SIG-M5 (cell line): Measurements from ENCODE around the gene RTN1.

ENCODE experiments used
- DNase-seq: peaks from one replicate; lab custom pipeline; 2025; lab: John Stamatoyannopoulos, UW

RTN1 gene

GRCh38 chr14:59629444-59630287 lies 240.9 kb downstream of the RTN1 start:
- DNase-seq = no peak

GRCh38 chr14:59627011-59627520 lies 243.5 kb downstream of the RTN1 start:
- DNase-seq = no peak

GRCh38 chr14:59622631-59623030 lies 247.9 kb downstream of the RTN1 start:
- DNase-seq = no peak

- no peak for DNase-seq
Observed at GRCh38 chr14:59619061-59619460, 251.5 kb downstream of the RTN1 start.

GRCh38 chr14:59601056-59601455 lies 269.5 kb downstream of the RTN1 start:
- no peak for DNase-seq

- DNase-seq = no peak
Observed at GRCh38 chr14:59600211-59600945, 270.2 kb downstream of the RTN1 start.

GRCh38 chr14:59595071-59595470 lies 275.5 kb downstream of the RTN1 start:
- DNase-seq = no peak

GRCh38 chr14:59591641-59592370 lies 278.8 kb downstream of the RTN1 start:
- no peak for DNase-seq

- no peak for DNase-seq
Observed at GRCh38 chr14:59588101-59588500, 282.5 kb downstream of the RTN1 start.

- no peak for DNase-seq
Observed at GRCh38 chr14:59585891-59586554, 284.6 kb downstream of the RTN1 start.

GRCh38 chr14:59583755-59584154 lies 286.8 kb downstream of the RTN1 start:
- DNase-seq = no peak

- no peak for DNase-seq
Observed at GRCh38 chr14:59582845-59583509, 287.6 kb downstream of the RTN1 start.

GRCh38 chr14:59582161-59582560 lies 288.4 kb downstream of the RTN1 start:
- DNase-seq = no peak

- DNase-seq = no peak
Observed at GRCh38 chr14:59580911-59581310, 289.7 kb downstream of the RTN1 start.

GRCh38 chr14:59576332-59577294 lies 294.0 kb downstream of the RTN1 start, which contains the start of gene CCDC175:
CCDC175 (minus strand) TSS chr14:59576812; CDS start chr14:59576775, 37 bp downstream.
- no peak for DNase-seq

- no peak for DNase-seq
Observed at GRCh38 chr14:59570122-59570521, 300.5 kb downstream of the RTN1 start.

GRCh38 chr14:59566725-59567124 lies 303.9 kb downstream of the RTN1 start:
- no peak for DNase-seq

GRCh38 chr14:59566296-59566695 lies 304.3 kb downstream of the RTN1 start:
- no peak for DNase-seq

- no peak for DNase-seq
Observed at GRCh38 chr14:59565087-59565486, 305.5 kb downstream of the RTN1 start.

- DNase-seq = no peak
Observed at GRCh38 chr14:59564366-59564765, 306.2 kb downstream of the RTN1 start.
